Measurements from ENCODE around the gene CASP9. TPM values are rescaled to one million over a fixed set of nuclear protein-coding genes. Genes with fewer than 3 reads are reported as not detected.
"Not testable (repeated sequence)": the region's sequence is repeated elsewhere in the genome, so short reads cannot be mapped to it uniquely, and the experiment has no call there.

CASP9 gene
- total RNA-seq, 1 donor from 2014 or later = 12.6 TPM

GRCh38 chr1:15493869-15494390, 30.1 kb downstream of the CASP9 start:
- no peak for DNase-seq (ENCODE audit: extremely low spot score, unreplicated experiment)
- no peak overlapping the region for H3K4me3 Mint-ChIP-seq (ENCODE audit: unreplicated experiment)
- TF ChIP-seq CTCF (IDR thresholded peaks at IDR 0.05) = no peak
- H3K9me3 Mint-ChIP-seq (ENCODE audit: unreplicated experiment) = no peaks in the 10 kb centered on the region
- no peaks in the 10 kb centered on the region for H3K4me1 Mint-ChIP-seq (ENCODE audit: unreplicated experiment)
- H3K27me3 Mint-ChIP-seq (ENCODE audit: unreplicated experiment) = no peaks in the 10 kb centered on the region
- no peak overlapping the region for H3K27ac Mint-ChIP-seq (ENCODE audit: unreplicated experiment)
- H3K36me3 Mint-ChIP-seq (ENCODE audit: unreplicated experiment) = peaks cover 26% of the 10 kb centered on the region

- Mint-ChIP-seq H3K27me3 (ENCODE audit: unreplicated experiment) (no peaks in the 10 kb centered on the region), H3K9me3 (ENCODE audit: unreplicated experiment) (no peaks in the 10 kb centered on the region), H3K36me3 (ENCODE audit: unreplicated experiment) (peaks cover 24% of the 10 kb centered on the region), H3K4me3 (ENCODE audit: unreplicated experiment) (no peak overlapping the region), H3K27ac (ENCODE audit: unreplicated experiment) (no peak overlapping the region), H3K4me1 (ENCODE audit: unreplicated experiment) (no peaks in the 10 kb centered on the region)
- no peak for DNase-seq (ENCODE audit: extremely low spot score, unreplicated experiment)
- no peak for TF ChIP-seq CTCF (IDR thresholded peaks at IDR 0.05)
These were observed 31.4 kb downstream of the CASP9 start for GRCh38 chr1:15492596-15492995.

- H3K4me1 Mint-ChIP-seq (ENCODE audit: unreplicated experiment); H3K9me3 Mint-ChIP-seq (ENCODE audit: unreplicated experiment); H3K27ac Mint-ChIP-seq (ENCODE audit: unreplicated experiment); DNase-seq (ENCODE audit: extremely low spot score, unreplicated experiment); H3K27me3 Mint-ChIP-seq (ENCODE audit: unreplicated experiment); H3K4me3 Mint-ChIP-seq (ENCODE audit: unreplicated experiment): not testable (repeated sequence)
- peaks cover 20% of the 10 kb centered on the region for H3K36me3 Mint-ChIP-seq (ENCODE audit: unreplicated experiment)
These were observed 33.0 kb downstream of the CASP9 start for GRCh38 chr1:15491010-15491409.

- no peak for DNase-seq (ENCODE audit: extremely low spot score, unreplicated experiment)
- Mint-ChIP-seq H3K27ac (ENCODE audit: unreplicated experiment) (no peak overlapping the region), H3K27me3 (ENCODE audit: unreplicated experiment) (no peaks in the 10 kb centered on the region), H3K36me3 (ENCODE audit: unreplicated experiment) (peaks cover 9% of the 10 kb centered on the region), H3K4me3 (ENCODE audit: unreplicated experiment) (no peak overlapping the region), H3K4me1 (ENCODE audit: unreplicated experiment) (no peaks in the 10 kb centered on the region), H3K9me3 (ENCODE audit: unreplicated experiment) (no peaks in the 10 kb centered on the region)
- TF ChIP-seq CTCF (IDR thresholded peaks at IDR 0.05) = no peak
These were observed 34.8 kb downstream of the CASP9 start for GRCh38 chr1:15489052-15489736.

- TF ChIP-seq CTCF (IDR thresholded peaks at IDR 0.05) = no peak
- Mint-ChIP-seq H3K27ac (ENCODE audit: unreplicated experiment) (no peak overlapping the region), H3K9me3 (ENCODE audit: unreplicated experiment) (no peaks in the 10 kb centered on the region), H3K27me3 (ENCODE audit: unreplicated experiment) (no peaks in the 10 kb centered on the region), H3K4me3 (ENCODE audit: unreplicated experiment) (no peak overlapping the region), H3K36me3 (ENCODE audit: unreplicated experiment) (peaks cover 9% of the 10 kb centered on the region), H3K4me1 (ENCODE audit: unreplicated experiment) (no peaks in the 10 kb centered on the region)
- DNase-seq (ENCODE audit: extremely low spot score, unreplicated experiment) = no peak
These were observed 35.6 kb downstream of the CASP9 start for GRCh38 chr1:15488371-15488770.

- not testable (repeated sequence) for H3K27me3 Mint-ChIP-seq (ENCODE audit: unreplicated experiment)
These were observed 37.0 kb downstream of the CASP9 start for GRCh38 chr1:15486844-15487610.

More at GRCh38 chr1:15486844-15487610, 37.0 kb downstream of the CASP9 start:
- H3K36me3 Mint-ChIP-seq (ENCODE audit: unreplicated experiment); H3K27ac Mint-ChIP-seq (ENCODE audit: unreplicated experiment); H3K4me3 Mint-ChIP-seq (ENCODE audit: unreplicated experiment); H3K4me1 Mint-ChIP-seq (ENCODE audit: unreplicated experiment); DNase-seq (ENCODE audit: extremely low spot score, unreplicated experiment); H3K9me3 Mint-ChIP-seq (ENCODE audit: unreplicated experiment): not testable (repeated sequence)

Measured in osteocyte (in vitro differentiated cells).